Measurements from ENCODE around the gene NELL1.

DNA sequence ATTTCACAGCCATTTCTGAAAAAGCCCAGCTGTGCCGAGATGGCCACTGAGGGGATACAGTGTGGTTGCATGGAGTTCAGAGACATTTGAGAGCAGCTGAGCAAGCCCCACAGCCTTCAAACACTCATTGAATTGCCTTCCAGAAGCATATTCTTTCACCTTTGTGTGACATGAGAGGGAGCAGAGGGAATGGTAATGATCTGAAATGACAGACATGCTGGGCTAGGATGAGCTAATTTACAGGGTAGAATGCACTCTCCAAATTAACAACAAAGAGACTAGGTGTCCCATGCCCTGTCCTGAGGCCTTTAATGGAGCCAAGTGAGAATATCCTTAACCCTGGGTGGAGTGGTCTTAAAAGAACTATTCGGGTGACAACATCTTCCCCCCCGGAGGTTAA, 585.4 kb downstream of the NELL1 start:
- TF ChIP-seq, protein P1, sequence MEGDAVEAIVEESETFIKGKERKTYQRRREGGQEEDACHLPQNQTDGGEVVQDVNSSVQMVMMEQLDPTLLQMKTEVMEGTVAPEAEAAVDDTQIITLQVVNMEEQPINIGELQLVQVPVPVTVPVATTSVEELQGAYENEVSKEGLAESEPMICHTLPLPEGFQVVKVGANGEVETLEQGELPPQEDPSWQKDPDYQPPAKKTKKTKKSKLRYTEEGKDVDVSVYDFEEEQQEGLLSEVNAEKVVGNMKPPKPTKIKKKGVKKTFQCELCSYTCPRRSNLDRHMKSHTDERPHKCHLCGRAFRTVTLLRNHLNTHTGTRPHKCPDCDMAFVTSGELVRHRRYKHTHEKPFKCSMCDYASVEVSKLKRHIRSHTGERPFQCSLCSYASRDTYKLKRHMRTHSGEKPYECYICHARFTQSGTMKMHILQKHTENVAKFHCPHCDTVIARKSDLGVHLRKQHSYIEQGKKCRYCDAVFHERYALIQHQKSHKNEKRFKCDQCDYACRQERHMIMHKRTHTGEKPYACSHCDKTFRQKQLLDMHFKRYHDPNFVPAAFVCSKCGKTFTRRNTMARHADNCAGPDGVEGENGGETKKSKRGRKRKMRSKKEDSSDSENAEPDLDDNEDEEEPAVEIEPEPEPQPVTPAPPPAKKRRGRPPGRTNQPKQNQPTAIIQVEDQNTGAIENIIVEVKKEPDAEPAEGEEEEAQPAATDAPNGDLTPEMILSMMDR (conservative IDR thresholded peaks at IDR 0.05; ENCODE audit: low read length) = no peak
- no peak for TF ChIP-seq EZH2phosphoT487 (IDR thresholded peaks at IDR 0.05; ENCODE audit: borderline replicate concordance)
